K562 (cell line): ENCODE measurements around the gene USP15. TPM values are rescaled to one million over a fixed set of nuclear protein-coding genes. Genes with fewer than 3 reads are reported as not detected.
"Not testable (repeated sequence)": the region's sequence is repeated elsewhere in the genome, so short reads cannot be mapped to it uniquely, and the experiment has no call there.

Source experiments
- ATAC-seq: fragments of 200-7000 bp; cut with Tn5 transposase; 3 replicates; pipeline ENCODE4 v1.9.1; 2020; ENCODE audit warnings: moderate library complexity
- BruUV-seq: library from RNA; stranded (reverse); fragments of 400-500 nt; replicated peaks from 2 replicates; lab custom pipeline; 2021; lab: Mats Ljungman, UMichigan
- CTCF ChIA-PET: fragments of 300-600 bp; formaldehyde crosslinking; extraction: SDS; loops from one replicate; lab custom pipeline; 2021; ENCODE audit warnings: low intra/inter-chr PET ratio; lab: Yijun Ruan, JAX
- POLR2A ChIA-PET: fragments of 300-600, 350-650 bp; sonication (Branson Sonifier 250); formaldehyde crosslinking; extraction: SDS; loops from one replicate; lab custom pipeline; 2021; ENCODE audit warnings: antibody characterized with exemption, inconsistent platforms; lab: Yijun Ruan, JAX
- DNase-seq, 4 experiments: peaks; one replicate each; pipeline versions ENCODE4 v3.0.0 to v3.0.0-alpha.2; 2011 to 2018; ENCODE audit warnings: low spot score in 3 of 4, mixed read lengths in 3 of 4; ENCODE audit errors: extremely low read depth in 1 of 4
- FAIRE-seq: peaks from 2 replicates; lab custom pipeline; 2011; peaks lifted over from hg19 to GRCh38; lab: Jason Lieb, UNC
- H2AFZ ChIP-seq: 2 replicates; pipeline ENCODE4 v1.6.0; 2011; ENCODE audit warnings: low read depth, low read length, control low read depth, inconsistent platforms
- H3K27ac ChIP-seq: fragments of 200-600 bp; 3 replicates; pipeline ENCODE4 v1.8.0; 2011; ENCODE audit warnings: low read depth, mild to moderate bottlenecking, control low read depth, inconsistent platforms, low read length, moderate library complexity, mixed read lengths; ENCODE audit errors: extremely low read depth
- H3K27me3 ChIP-seq, 2 experiments: fragments of 300-600 bp in 1 of 2; 2 replicates in 1 of 2; 3 replicates in 1 of 2; pipeline versions ENCODE4 v1.6.0 to v1.8.0; 2011; ENCODE audit warnings: inconsistent platforms in 2 of 2, low read length in 2 of 2, mild to moderate bottlenecking in 1 of 2, mixed read lengths in 1 of 2, moderate library complexity in 1 of 2; ENCODE audit not compliant: control insufficient read depth in 2 of 2, insufficient read depth in 2 of 2
- H3K36me3 ChIP-seq: fragments of 300-600 bp; 3 replicates; pipeline ENCODE4 v1.8.0; 2011; ENCODE audit warnings: mild to moderate bottlenecking, low read length, inconsistent platforms; ENCODE audit not compliant: control insufficient read depth, insufficient read depth
- H3K4me1 ChIP-seq, 2 experiments: fragments of 200-600 bp in 1 of 2; replicated peaks in 1 of 2; 2 replicates in 1 of 2; 3 replicates in 1 of 2; pipeline versions ENCODE4 v1.5.1 to v1.8.0; 2011; ENCODE audit warnings: inconsistent platforms in 2 of 2, low read length in 2 of 2, mild to moderate bottlenecking in 1 of 2, mixed read lengths in 1 of 2, moderate library complexity in 1 of 2; ENCODE audit not compliant: control insufficient read depth in 2 of 2, insufficient read depth in 2 of 2
- H3K4me2 ChIP-seq: 2 replicates; pipeline ENCODE4 v1.6.1; 2011; ENCODE audit warnings: low read length, control low read depth, inconsistent platforms, mixed read lengths; ENCODE audit not compliant: insufficient read depth
- H3K4me3 ChIP-seq: fragments of 200-600 bp; sonication (generic), shearing (Covaris generic); 2 replicates; pipeline ENCODE4 v1.5.1; 2016; ENCODE audit warnings: control low read depth, inconsistent platforms
- H3K79me2 ChIP-seq: fragments of 200-600 bp; 3 replicates; pipeline ENCODE4 v1.8.0; 2011; ENCODE audit warnings: low read length, inconsistent platforms; ENCODE audit not compliant: control insufficient read depth, insufficient read depth
- H3K9ac ChIP-seq, 2 experiments: 2 replicates each; pipeline versions ENCODE4 v1.6.0 to v1.6.1; 2011; ENCODE audit warnings: low read depth in 2 of 2, low read length in 2 of 2, control low read depth in 1 of 2, inconsistent platforms in 1 of 2, mild to moderate bottlenecking in 1 of 2, mixed read lengths in 1 of 2; ENCODE audit not compliant: insufficient read depth in 1 of 2
- H3K9me1 ChIP-seq: one replicate; pipeline ENCODE4 v1.6.0; 2011; ENCODE audit warnings: inconsistent platforms, mild to moderate bottlenecking, low read length, moderate library complexity; ENCODE audit not compliant: control insufficient read depth, insufficient read depth
- H3K9me3 ChIP-seq: replicated peaks from 2 replicates; pipeline ENCODE4 v1.5.1; 2011; ENCODE audit warnings: low read depth, low read length, inconsistent platforms; ENCODE audit not compliant: control insufficient read depth, insufficient read depth
- H4K20me1 ChIP-seq: replicated peaks from 2 replicates; pipeline ENCODE4 v1.6.1; 2011; ENCODE audit warnings: low read length, inconsistent platforms, mixed read lengths; ENCODE audit not compliant: control insufficient read depth, insufficient read depth
- ARNT ChIP-seq, 2 experiments: fragments of 450-650 bp; IDR thresholded peaks; 2 replicates each; pipeline ENCODE4 v1.6.1; 2016; ENCODE audit warnings: mild to moderate bottlenecking in 1 of 2
- MED1 ChIP-seq: sonication (generic); formaldehyde crosslinking; IDR thresholded peaks from 2 replicates; pipeline ENCODE4 v1.8.1; 2023; ENCODE audit warnings: missing genetic modification reagents, borderline replicate concordance
- ZNF431 ChIP-seq: sonication (generic); formaldehyde crosslinking; IDR thresholded peaks from 2 replicates; pipeline ENCODE4 v1.8.0; 2022; ENCODE audit warnings: mild to moderate bottlenecking, missing genetic modification reagents
- ZNF584 ChIP-seq: fragments of 200-800 bp; sonication (Bioruptor generic); IDR thresholded peaks from 2 replicates; pipeline ENCODE4 v1.6.1; 2016; ENCODE audit warnings: low read depth, mild to moderate bottlenecking, missing genetic modification characterization, missing compliant biosample characterization
- ZZZ3 ChIP-seq: fragments of 450-650 bp; IDR thresholded peaks from 2 replicates; pipeline ENCODE4 v1.6.1; 2016; ENCODE audit warnings: antibody characterized with exemption, mild to moderate bottlenecking, moderate library complexity
- WGBS: fragments of 100-300 bp; shearing (Covaris generic); methylation state at CpG from one replicate; pipeline ENCODE4 v1.1.6; 2016; ENCODE audit warnings: low coverage, mixed read lengths; ENCODE audit not compliant: insufficient coverage; ENCODE audit errors: missing lambda C conversion rate; 5-methylcytosine and 5-hydroxymethylcytosine counted together
- in situ Hi-C: fragments of 300-500 bp; cut with MboI; formaldehyde crosslinking; loops from 4 replicates; pipeline ENCODE4 v1.15.0; 2018; ENCODE audit warnings: inconsistent platforms, mixed read lengths
- intact Hi-C: fragments of 100-400 bp; cut with micrococcal nuclease; formaldehyde crosslinking; loops from 2 replicates; pipeline ENCODE4 v1.14.2; 2022
- polyA plus RNA-seq, 8 experiments: library from polyadenylated mRNA; depleted of rRNA in 4 of 8; stranded (reverse) in 5 of 8; unstranded in 3 of 8; fragments of >200 nt; fragmentation: Nextera tagmentation in 2 of 8; fragmentation: Illumina TruSeq in 1 of 8; extraction: Ambion mirVana in 2 of 8; extraction: Trizol in 1 of 8; gene quantifications; 2 replicates each; pipeline versions ENCODE4 v1.2.1 to v1.2.3, GENCODE V29; 2011 to 2014; ENCODE audit warnings: inconsistent platforms in 1 of 8, missing spikeins in 1 of 8
- total RNA-seq, 7 experiments: library from RNA; depleted of rRNA in 6 of 7; stranded (reverse); fragments of >200 nt in 6 of 7; fragmentation: Illumina TruSeq in 2 of 7; extraction: Trizol in 2 of 7; gene quantifications; 2 replicates each; pipeline versions ENCODE4 v1.2.1 to v1.2.3, GENCODE V29; 2011 to 2021; ENCODE audit warnings: low replicate concordance in 1 of 7

Gene USP15
- total and polyA plus RNA-seq, 9 of the 15 experiments (the other 6 are each of a cell fraction or from before 2014, with no cell fraction given): 140 to 272 (median 182) TPM

DNA sequence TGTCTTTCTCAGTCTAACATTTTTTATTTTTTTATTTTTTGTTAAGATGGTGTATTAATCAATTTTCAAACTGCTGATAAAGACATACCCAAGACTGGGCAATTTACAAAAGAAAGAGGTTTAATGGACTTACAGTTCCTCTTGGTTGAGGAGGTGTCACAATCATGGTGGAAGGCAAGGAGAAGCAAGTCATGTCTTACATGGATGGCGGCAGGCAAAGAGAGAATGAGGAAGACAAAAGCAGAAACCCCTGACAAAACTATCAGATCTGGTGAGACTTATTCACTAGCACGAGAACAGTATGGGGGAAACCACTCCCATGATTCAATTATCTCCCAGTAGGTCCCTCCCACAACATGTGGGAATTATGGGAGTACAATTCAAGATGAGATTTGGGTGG, 195.2 kb downstream of the USP15 start:
- H3K9ac ChIP-seq, FAIRE-seq, DNase-seq, H3K36me3 ChIP-seq, CTCF ChIA-PET, H3K79me2 ChIP-seq, H2AFZ ChIP-seq, BruUV-seq, H3K27ac ChIP-seq, POLR2A ChIA-PET, H3K27me3 ChIP-seq, ATAC-seq, H3K9me3 ChIP-seq, H3K4me1 ChIP-seq, H4K20me1 ChIP-seq, H3K4me3 ChIP-seq, intact Hi-C loops, H3K9me1 ChIP-seq, H3K4me2 ChIP-seq, in situ Hi-C loops: not testable (repeated sequence)
- WGBS: 3% methylated on average over 2 of the region's 2 CpGs
- peak; percentile 89 for TF ChIP-seq ZNF431

GRCh38 chr12:62458626-62459025, 198.4 kb downstream of the USP15 start:
- Histone ChIP-seq H3K27me3 (no peaks in the 10 kb centered on the region), H3K4me1 (no peaks in the 10 kb centered on the region)
- no peak for FAIRE-seq
- CTCF ChIA-PET: interaction anchor here (0.7 kb wide), 1 partner anchor 63 kb away, joined by 3 read pairs; no protein-coding TSS in a partner anchor
- TF ChIP-seq ARNT (IDR thresholded peaks at IDR 0.05) (no peak), ZZZ3 (no peak), MED1 (CRISPR knock-in tag) (no peak), ZNF584 (CRISPR knock-in tag) (no peak)
- TF ChIP-seq, all 486 proteins: peak for 0
- no peak for DNase-seq
- 19% methylated on average over 3 of the region's 3 CpGs for WGBS
- POLR2A ChIA-PET: no interaction called here
- H2AFZ ChIP-seq: no peak overlapping the region
- no peaks in the 10 kb centered on the region for H3K9me1 ChIP-seq
- no peaks in the 10 kb centered on the region for H3K79me2 ChIP-seq
- no peak overlapping the region for H3K4me3 ChIP-seq
- no peaks in the 10 kb centered on the region; the same call in 1 of the 2 replicates for H3K9me3 ChIP-seq
- no peak overlapping the region for H3K4me2 ChIP-seq
- H4K20me1 ChIP-seq: no peaks in the 10 kb centered on the region
- no peaks in the 10 kb centered on the region for H3K36me3 ChIP-seq
- in situ Hi-C loops (no loop called here), intact Hi-C loops (no loop called here)
- H3K27ac ChIP-seq: no peak overlapping the region
- no peak for ATAC-seq
- BruUV-seq: no TSS peak
- H3K9ac ChIP-seq: no peak overlapping the region
